ENCODE measurements around the gene IFT172.
A peak's percentile ranks its signal among the peaks of the same experiment; 100 is the strongest.

The IFT172 gene

GRCh38 chr2:27422958-27423357 is 66.6 kb downstream of the IFT172 start:
- TF ChIP-seq TAF1 (IDR thresholded peaks at IDR 0.05; ENCODE audit: borderline replicate concordance, insufficient read depth, low read length) (no peak), FOXP2 (optimal IDR thresholded peaks at IDR 0.05; ENCODE audit: borderline replicate concordance, extremely low read depth, extremely low read length, insufficient read depth) (no peak), REST (IDR thresholded peaks at IDR 0.05; ENCODE audit: insufficient read depth in 1 of 2, low read depth in 2 of 2, low read length in 2 of 2) (no peak), POLR2AphosphoS5 (IDR thresholded peaks at IDR 0.05; ENCODE audit: low read depth, low read length) (no peak), SIN3A (IDR thresholded peaks at IDR 0.05; ENCODE audit: borderline replicate concordance, insufficient read depth, low read length) (no peak)

- TF ChIP-seq POLR2AphosphoS5 (IDR thresholded peaks at IDR 0.05; ENCODE audit: low read depth, low read length) (no peak), TAF1 (IDR thresholded peaks at IDR 0.05; ENCODE audit: borderline replicate concordance, insufficient read depth, low read length) (no peak)
Observed at GRCh38 chr2:27421660-27422250, 67.8 kb downstream of the IFT172 start.

- TF ChIP-seq FOXP2 (optimal IDR thresholded peaks at IDR 0.05; ENCODE audit: borderline replicate concordance, extremely low read depth, extremely low read length, insufficient read depth): no peak
Observed at GRCh38 chr2:27420996-27421395, 68.5 kb downstream of the IFT172 start.

- TF ChIP-seq SIN3A (IDR thresholded peaks at IDR 0.05; ENCODE audit: borderline replicate concordance, insufficient read depth, low read length): no peak
- TF ChIP-seq REST (IDR thresholded peaks at IDR 0.05; ENCODE audit: insufficient read depth in 1 of 2, low read depth in 2 of 2, low read length in 2 of 2): no peak
- TF ChIP-seq POLR2AphosphoS5 (IDR thresholded peaks at IDR 0.05; ENCODE audit: low read depth, low read length): no peak
- TF ChIP-seq FOXP2 (optimal IDR thresholded peaks at IDR 0.05; ENCODE audit: borderline replicate concordance, extremely low read depth, extremely low read length, insufficient read depth): no peak
- TF ChIP-seq TAF1 (IDR thresholded peaks at IDR 0.05; ENCODE audit: borderline replicate concordance, insufficient read depth, low read length): no peak
Observed at GRCh38 chr2:27416151-27416550, 73.4 kb downstream of the IFT172 start.

- no peak for TF ChIP-seq TAF1 (IDR thresholded peaks at IDR 0.05; ENCODE audit: borderline replicate concordance, insufficient read depth, low read length)
- TF ChIP-seq SIN3A (IDR thresholded peaks at IDR 0.05; ENCODE audit: borderline replicate concordance, insufficient read depth, low read length): no peak
- no peak for TF ChIP-seq FOXP2 (optimal IDR thresholded peaks at IDR 0.05; ENCODE audit: borderline replicate concordance, extremely low read depth, extremely low read length, insufficient read depth)
- TF ChIP-seq REST (IDR thresholded peaks at IDR 0.05; ENCODE audit: insufficient read depth in 1 of 2, low read depth in 2 of 2, low read length in 2 of 2): no peak
Observed at GRCh38 chr2:27412419-27413152, 77.0 kb downstream of the IFT172 start.

- TF ChIP-seq TAF1 (IDR thresholded peaks at IDR 0.05; ENCODE audit: borderline replicate concordance, insufficient read depth, low read length) (peak; percentile 94; the same call in 1 of the 2 replicates), POLR2AphosphoS5 (IDR thresholded peaks at IDR 0.05; ENCODE audit: low read depth, low read length) (peak; percentile 94), FOXP2 (optimal IDR thresholded peaks at IDR 0.05; ENCODE audit: borderline replicate concordance, extremely low read depth, extremely low read length, insufficient read depth) (peak; percentile 50), REST (IDR thresholded peaks at IDR 0.05; ENCODE audit: insufficient read depth in 1 of 2, low read depth in 2 of 2, low read length in 2 of 2) (peak in 1 of 2 experiments; percentile 23; a peak in 1 of 4 replicates), SIN3A (IDR thresholded peaks at IDR 0.05; ENCODE audit: borderline replicate concordance, insufficient read depth, low read length) (peak; percentile 78; the same call in 1 of the 2 replicates)
Observed at GRCh38 chr2:27409321-27410073, 80.0 kb downstream of the IFT172 start, which contains the start of gene PPM1G. PPM1G (minus strand) TSS chr2:27409591; CDS start chr2:27409422, 169 bp downstream.
